ENCODE data around the gene GOLPH3.
A peak's percentile ranks its signal among the peaks of the same experiment; 100 is the strongest.

The GOLPH3 gene

DNA sequence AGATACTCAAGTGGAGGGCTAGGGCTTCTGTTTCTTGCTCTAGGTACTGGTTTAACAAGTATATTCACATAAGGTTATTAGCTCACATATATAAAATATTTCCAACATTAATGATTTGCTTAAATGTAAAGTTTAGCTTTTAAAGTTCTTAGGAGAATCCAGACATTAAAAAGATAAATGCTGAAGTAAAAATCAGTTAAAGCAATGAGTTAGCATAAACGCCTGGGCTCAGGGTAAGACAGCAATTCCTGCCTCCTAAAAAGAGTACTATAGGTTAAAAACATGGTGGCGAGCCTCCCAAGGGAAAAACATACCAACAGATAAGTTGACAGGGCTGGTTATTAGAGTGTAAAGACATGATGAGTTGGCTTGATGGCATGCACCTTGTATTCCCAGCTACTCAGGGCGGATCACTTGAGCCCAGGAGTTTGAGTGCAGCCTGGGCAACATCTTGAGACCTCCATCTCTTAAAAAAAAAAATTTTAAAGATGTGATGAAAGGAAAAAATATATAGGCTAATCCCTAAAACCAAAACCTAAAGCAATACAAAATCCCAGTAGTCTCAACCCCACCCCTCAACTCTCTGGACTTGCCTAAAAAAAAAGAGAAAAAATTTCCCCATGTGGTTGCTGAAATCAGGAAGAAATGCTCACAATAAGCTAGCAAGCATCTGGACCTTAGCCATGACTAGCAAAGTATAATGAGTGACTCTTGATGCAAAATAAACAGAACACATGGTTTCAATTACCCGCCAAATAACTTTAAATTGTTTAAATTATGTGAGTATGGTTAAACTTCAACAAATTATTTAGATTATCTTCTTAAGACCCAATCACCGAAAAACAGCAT is 3.6 kb downstream of the GOLPH3 start:
- no peak for DNase-seq

DNA sequence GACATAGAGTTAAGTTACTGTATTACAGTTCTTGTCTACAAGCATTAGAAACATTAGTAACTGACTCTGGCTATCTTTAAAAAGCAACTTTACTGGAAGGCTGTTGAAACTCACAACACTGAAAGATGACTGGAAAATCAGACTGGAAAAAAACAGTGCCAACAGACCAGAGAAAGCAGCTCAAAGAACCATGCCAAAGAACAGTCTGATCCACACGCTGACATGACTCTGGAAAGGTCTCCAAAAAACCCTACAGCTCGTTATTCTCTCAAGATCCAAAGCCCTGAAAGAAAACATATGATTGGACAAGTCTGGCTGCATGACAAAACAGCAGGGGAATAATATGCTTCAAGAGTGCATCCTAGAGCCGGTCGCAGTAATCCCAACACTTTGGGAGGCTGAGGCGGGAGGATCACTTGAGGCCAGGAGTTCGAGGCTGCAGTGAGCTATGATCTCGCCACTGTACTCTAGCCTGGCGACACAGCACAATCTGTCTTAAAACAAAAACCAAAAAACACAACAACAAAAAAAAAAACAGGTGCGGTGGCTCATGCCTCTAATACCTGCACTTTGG is 5.6 kb downstream of the GOLPH3 start:
- no peak for DNase-seq

DNA sequence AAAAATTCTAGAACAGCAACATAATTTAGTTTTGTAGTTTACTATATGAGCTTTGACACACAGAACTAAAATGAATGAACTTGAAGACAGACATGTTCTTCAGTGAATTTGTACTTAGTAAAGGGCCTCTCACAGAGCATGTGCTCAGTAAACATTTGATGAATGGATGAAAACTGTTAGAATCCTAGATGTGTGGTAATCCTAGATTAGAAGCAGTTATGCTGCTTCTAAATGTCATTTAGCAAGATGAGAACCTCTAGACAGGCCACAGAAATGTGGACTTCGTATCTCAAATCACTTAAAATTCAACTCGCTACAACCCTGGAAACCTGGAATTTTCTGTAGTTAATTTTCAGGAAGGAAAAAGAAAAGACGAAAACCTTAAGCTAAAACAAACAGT is 8.5 kb downstream of the GOLPH3 start:
- no peak for DNase-seq

DNA sequence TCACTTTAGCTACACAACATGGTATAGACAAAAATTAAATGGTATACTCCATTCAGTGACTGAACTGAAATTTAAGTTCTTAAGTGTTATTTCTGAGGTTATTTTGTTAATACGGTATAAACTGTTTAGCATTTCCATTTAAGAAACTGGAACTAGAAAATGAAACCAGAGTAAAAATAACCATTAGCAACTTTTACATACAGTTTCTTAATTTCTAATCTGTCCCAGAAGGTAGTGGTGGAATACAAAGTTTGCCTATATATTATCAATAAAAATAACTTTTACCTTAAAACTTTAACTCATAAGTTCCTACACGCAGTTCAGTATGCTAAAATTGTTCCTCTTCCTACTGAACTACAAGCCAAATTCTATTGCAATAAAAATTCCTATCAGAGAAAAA is 10.3 kb downstream of the GOLPH3 start:
- DNase-seq, result no peak

DNA sequence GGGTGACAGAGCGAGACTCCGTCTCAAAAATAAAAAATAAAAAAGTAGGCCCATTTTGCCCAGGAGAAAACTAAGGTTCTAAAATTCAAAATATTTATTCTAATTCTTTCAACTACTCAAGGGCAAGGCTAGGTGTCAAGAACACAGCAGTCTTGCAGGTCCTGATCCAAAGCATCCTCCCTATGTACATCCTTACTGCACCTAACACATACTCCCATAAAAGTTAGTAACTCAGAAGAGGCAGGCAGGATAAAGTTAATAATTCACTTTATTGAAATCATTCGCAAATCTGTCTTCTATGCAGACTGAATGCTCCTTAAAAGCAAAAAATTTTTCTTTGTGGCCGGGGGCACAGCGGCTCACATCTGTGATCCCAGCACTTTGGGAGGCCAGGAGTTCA is 11.1 kb downstream of the GOLPH3 start:
- DNase-seq, result no peak

DNA sequence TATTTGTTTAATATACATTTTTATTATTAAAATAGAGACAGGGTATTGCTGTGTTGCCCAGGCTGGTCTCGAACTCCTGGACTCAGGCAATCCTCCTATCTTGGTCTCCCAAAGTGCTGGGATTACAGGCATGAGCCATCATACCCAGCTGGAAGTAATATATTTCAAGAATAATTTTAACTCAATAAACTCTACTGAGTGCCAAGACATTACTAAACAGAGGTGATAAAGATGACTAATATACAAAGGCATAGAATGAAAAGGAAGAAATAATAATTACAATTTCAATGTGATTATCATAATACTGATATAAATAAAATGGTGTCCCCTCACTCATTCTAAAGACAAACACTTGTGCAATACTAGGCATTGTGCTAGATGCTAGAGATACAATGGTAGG is 13.9 kb downstream of the GOLPH3 start:
- no peak for DNase-seq

DNA sequence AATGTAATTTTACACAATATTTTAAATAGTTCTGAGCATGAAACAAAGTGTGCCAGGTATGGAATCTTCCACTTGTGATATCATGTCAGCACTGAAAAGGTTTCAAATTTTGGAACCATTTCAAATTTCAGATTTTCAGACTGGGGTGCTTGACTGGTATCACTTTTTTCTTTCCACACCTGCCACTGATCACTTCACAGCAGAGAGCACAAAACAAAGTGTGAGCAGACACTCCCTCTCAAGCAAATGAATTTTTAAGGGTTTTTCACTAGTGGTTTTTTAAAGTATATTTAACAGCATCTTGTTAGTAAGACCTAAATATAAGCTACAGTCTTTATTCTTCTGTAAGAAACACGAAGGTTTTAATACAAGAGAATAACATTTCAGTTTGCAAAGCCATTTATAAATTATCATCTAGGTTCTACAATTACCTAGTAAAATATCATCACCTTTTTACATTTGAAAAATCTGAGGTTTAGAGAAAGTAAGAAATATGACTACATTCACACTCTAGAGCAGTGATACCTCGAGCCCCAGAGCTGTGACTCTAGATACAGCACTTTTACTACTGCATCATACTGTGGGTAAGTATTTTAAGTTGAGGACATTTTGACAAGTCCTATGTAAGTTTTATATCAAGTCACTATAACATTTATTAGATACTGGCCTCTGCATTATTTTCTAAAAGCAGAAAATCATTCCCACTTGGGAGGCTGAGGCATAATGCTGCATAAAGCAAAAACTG is 14.6 kb downstream of the GOLPH3 start:
- DNase-seq, result no peak

DNA sequence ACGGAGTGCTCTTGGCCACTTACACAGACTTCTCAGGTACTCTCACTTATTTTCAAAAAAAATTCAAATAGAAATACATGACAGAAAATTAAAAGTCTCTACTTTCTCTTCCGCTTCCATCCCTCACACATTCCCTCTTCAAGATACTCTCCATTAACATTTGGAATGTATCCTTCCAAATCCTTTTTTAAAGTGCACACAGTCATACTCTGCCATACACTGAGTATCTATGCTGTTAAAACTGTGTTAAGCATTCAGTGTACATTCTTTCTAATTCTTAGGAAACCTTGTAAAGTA is 15.5 kb downstream of the GOLPH3 start:
- no peak for DNase-seq

DNA sequence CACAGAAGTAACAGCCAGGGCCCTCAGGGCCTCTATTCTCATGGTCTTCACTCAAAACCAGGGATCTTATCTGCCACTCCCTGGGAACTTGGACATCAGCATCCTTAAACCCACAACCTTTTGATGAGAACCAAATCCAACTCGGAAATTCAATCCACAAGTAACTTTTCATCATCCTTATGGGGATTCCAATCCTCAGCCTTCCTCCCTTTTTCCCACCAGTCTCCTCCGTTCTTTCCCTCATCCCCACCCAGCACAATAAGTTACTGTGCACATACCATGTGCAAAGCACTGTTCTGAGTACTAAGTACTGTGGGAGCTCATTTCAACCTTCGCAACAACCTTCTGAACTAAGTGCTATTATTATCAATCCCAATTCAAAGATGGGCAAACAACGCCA is 17.0 kb downstream of the GOLPH3 start:
- DNase-seq, result no peak

DNA sequence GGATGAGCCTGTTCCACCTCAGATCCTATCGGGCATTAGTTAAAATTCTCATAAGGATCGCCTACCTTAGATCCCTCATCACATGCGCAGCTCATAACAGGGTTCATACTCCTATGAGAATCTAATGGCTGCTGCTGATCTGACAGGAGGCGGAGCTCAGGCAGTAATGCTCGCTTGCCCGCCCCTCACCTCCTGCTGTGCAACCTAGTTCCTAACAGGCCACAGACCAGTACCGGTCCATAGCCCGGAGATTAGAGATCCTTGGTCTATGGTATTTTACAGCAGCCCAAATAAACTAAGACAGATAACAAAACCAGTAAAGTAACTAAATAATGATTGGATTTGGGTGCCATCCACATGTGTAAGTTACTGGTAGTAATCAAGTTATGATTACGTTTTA is 17.5 kb downstream of the GOLPH3 start:
- DNase-seq, result no peak

DNA sequence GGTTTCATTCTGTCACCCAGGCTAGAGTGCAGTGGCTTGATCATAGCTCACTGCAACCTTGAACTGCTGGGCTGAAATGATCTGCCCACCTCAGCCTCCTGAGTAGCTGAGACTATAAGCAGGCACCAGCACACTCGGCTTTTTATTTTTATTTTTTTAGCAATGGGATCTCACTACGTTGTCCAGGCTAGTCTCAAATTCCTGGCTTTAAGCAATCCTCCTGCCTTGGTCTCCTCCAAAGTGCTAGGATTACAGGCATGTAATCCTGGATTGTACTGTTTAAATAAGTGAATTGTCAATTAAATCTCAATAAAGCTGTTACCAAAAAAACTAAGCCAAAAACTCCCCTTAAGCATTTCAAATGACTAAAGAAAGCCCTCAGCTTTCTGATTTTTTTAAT is 18.9 kb downstream of the GOLPH3 start:
- DNase-seq, result no peak

DNA sequence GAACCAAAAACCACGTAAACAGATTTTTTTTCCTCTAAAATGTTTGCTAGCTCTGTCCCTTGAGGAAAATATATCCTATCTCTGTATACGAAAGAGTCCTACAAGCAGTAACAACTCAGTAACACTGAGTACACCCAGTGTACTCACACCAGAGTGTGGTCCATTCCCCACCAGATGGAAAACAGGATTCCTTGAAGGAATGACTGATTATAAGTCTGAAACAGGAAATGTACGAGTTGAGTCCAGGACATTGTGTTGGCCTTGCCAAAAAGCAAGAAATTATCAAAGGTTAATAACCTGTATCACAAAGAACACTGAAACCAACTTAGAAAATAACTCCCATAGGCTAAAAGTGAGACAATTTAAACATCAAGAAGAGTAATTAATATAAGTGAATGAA is 20.4 kb downstream of the GOLPH3 start:
- no peak for DNase-seq

DNA sequence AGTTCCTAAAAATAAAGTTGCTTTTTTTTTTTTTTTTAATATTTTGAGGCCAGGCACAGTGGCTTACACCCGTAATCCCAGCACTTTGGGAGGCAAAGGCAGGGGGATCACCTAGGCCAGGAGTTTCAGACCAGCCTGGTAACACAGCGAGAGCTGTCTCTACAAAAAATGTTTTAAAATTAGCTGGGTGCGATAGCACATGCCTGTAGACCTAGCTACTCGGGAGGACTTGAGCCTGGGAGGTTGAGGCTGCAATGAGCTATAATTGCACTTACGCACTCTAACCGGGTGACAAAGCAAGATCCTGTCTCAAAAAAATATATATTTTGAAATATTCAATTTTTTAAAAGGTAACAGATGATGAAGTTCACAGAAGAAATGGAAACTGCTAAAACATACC is 22.9 kb downstream of the GOLPH3 start:
- DNase-seq, result no peak

DNA sequence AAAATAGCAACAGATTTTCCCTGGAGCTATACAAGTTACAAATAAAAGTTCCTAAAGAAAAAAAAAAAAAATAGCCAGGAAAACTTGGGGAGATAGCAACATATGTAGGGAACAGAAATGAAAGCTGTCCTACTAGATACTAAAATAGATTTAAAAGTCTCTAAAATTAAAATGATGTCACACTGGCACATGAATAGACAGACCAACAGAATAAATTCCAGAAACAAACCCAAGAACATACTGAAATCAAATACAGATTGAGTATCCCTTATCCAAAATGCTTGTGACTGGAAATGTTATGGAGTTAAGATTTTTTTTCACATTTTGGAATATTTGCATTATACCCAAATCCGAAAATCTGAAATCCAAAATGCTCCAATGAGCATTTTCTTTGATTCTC is 23.8 kb downstream of the GOLPH3 start:
- DNase-seq, result no peak

DNA sequence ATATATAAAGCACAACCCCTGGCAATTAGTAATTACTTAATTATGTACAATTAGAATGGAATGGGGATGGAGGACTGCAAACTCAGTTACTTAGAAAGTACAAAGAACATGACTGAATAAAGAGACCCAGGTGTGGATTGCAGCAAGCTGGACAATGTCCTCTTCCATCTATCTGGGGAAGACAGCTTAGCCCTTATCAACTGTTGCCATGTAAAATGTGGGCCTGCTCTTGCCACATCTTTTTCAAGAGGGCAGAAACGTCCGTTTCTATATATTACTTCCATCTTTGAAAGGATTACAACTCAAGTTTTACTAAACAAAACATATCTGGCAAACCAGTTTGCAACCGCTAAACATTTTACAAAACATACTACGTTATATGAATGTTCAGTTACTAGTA is 26.2 kb downstream of the GOLPH3 start:
- no peak for DNase-seq

DNA sequence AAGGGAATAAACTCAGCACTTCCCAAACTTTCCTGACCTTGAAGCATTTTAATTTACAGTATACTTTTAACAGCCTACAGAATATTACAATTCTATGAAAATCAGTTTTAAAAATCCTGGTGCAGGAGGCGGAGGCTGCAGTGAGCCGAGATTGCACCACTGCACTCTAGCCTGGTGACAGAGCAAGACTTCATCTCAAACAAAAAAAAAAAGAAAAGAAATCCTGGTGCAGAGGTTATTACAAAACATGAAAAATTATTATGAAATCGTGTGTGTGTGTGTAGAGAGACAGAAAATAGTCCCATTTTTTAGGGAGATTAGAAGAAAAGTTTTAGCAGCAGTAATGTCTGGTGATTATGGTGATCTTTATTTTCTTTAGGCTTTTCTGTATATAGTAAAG is 26.9 kb downstream of the GOLPH3 start:
- DNase-seq, result no peak

DNA sequence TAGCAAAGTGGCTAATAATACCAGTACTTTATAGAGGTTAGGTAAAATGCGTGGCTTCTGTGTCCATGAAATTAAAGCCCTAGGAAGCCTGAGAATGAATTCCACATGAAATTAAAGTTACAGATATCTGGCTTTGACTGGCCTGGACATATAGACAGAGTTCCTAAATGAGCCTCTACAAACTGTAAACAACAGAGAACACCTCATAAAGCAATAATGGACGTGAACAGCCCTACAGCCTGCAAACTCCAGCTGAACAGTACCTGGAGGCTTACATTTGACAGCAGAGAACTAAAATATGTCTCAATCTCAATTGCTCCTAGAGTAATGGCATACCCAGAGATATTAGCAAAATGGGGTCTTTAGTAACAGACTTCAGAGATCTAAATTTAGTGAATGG is 28.7 kb downstream of the GOLPH3 start:
- no peak for DNase-seq

DNA sequence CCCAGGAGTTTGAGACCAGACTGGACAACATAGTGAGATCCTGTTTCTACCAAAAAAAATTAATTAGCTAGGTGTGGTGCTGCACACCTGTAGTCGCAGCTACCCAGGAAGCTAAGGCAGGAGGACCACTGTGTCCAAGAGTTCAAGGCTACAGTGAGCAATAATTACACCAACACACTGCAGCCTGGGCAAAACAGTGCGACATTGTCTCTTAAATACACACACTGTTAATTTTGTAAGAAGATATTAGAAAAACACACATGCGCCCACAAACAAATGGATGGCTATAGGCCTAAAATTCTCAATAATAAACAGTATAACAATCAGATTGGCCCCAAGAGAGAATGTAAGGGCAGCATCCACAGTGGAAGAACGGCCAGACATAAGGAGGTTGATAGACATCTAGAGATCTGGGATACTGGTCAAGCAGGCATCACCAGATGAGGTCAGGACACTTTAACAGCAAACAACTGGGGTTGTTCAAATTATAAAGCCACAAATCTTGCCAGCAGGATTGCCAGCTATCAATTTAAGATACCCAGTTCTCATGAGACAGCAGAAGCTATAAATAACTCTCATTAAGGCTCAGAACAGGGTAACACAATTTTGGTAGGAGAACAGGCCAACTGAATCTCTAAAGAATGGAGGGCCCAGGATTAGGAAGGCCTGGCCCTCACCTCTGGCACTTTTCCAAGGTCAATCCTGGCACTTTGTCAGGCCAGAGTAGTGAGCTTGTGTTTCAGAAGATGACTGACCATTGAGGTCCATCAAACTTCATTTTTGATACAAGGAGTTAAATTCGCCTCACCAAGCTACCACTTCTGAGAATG is 29.5 kb downstream of the GOLPH3 start:
- no peak for DNase-seq

DNA sequence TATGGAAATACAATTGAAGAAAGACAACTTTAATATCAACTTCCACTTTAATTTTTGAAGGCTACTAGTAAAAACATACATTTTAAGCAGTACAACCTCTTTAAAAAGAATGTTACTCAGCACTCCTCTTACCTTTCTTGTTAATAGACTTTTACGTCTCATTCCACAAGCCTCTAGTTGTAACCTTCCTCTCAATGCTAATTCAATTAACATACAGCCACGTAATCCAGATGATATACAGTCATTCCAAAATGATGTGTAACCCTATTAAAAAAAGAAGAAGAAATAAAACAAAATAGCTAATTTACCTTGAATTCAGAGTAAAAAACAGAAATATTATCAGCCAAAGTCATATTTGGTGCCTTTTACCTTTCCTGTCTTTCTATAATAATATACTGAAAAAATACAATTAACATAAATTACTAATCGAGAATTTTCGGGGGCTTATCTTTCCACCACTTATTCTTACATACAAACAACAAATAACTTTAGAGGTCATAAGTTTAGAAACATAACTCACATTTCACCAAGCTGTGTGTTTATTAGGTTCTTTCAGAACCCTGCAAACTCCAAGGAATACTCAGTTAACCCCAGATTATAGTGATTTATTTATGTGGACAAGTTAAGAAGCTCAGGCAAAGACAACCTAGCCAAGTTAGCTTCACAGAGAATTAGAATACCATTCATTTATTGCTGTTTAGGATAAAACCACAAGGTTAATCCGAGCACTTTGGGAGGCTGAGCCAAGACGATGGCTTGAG is 30.3 kb downstream of the GOLPH3 start:
- no peak for DNase-seq

DNA sequence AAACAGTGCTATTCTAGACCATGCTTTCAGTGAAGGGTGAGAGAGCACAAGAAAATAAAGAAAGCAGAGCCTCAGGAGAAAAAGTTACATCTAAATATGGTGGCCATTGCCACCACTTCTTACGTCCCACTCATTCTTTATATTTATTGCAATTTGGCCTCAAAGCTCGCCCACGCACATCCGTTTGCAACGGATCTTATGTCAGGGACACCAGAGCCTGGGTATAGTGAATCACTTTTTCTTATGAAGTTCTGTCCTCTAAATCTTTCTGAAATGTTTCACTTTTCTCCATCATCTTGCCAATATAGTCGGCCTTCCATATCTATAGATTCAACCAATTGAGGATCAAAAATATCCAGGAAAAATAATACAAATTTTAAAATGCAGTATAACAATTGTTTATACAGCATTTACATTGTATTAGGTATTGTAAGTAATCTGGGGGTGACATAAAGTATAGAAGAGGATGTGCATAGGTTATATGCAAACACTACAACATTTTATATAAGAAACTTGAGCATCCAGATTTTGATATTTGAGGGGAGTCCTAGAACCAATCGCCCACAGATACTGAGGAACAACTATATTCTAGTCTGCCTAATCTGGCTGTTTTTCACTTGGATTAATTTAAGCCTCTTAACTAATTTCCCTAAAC is 35.2 kb downstream of the GOLPH3 start:
- DNase-seq, result peak; percentile 23

DNA sequence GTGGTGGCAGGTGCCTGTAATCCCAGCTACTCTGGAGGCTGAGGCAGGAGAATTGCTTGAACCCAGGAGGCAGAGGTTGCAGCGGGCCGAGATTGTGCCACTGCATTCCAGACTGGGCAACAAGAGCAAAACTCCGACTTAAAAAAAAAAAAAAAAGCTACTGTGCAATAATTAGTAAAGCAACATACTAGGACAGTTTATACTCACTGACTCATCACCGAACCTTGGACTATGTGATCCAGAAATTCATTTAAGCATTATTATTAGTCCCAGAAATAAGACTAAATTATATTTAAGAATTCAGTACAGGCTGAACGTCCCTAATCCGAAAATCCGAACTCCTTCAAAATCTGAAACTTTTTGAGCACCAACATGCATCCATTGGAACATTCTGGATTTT is 37.8 kb downstream of the GOLPH3 start:
- no peak for DNase-seq

DNA sequence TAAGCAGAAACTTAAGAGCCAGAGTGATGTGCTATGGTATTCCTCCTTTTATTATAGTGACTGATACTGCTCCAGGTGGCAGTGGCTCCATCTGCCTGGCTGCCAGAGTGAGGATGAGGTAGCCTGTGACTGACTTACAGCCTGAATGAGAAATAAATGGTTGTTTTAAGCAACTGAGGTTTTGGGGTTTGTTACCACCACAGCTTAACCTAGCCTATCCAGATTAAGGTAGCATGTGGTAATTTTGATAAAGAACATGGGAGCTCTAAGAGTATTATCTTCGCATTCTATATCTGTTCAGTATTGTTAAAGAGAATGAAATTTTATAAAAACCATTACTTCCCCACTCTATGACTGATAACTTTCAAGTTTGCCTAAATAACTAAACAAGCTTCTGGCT is 39.0 kb downstream of the GOLPH3 start:
- no peak for DNase-seq

Data from activated CD4-positive, alpha-beta T cell treated with anti-CD3 and anti-CD28 coated beads, Interleukin-2, amount 50 U/mL, for 1 hour (primary cell).